Measurements from ENCODE around the gene BOC.

BOC gene

DNA sequence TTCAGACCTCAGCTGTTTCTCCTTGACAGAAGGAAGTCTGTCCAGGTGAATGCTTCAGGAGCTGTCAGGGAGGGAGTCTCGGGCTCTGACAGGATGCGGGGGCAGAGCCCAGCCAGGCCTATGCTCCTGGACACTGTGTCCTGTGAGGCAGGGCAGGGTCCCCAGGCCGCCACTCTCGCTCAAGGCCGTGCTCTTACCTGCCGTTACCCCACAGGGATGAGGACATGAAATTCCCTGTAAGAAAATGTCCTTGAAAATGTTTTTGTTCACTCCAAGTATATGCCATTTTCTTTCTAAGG lies 63.9 kb downstream of the BOC start:
- Histone ChIP-seq H3K79me2 (no peaks in the 10 kb centered on the region), H3K4me1 (no peaks in the 10 kb centered on the region), H3K9me3 (ENCODE audit: control insufficient read depth, low read length) (no peaks in the 10 kb centered on the region), H3K4me2 (ENCODE audit: low read length) (no peak overlapping the region), H3K4me3 (ENCODE audit: low read depth, low read length) (no peak overlapping the region), H2AFZ (no peak overlapping the region), H3K9ac (no peak overlapping the region), H3K27me3 (ENCODE audit: control insufficient read depth, insufficient read depth, low read length) (no peaks in the 10 kb centered on the region), H3K27ac (no peak overlapping the region), H3K36me3 (ENCODE audit: control insufficient read depth, insufficient read depth, low read length) (no peaks in the 10 kb centered on the region)
- TF ChIP-seq, protein P1, sequence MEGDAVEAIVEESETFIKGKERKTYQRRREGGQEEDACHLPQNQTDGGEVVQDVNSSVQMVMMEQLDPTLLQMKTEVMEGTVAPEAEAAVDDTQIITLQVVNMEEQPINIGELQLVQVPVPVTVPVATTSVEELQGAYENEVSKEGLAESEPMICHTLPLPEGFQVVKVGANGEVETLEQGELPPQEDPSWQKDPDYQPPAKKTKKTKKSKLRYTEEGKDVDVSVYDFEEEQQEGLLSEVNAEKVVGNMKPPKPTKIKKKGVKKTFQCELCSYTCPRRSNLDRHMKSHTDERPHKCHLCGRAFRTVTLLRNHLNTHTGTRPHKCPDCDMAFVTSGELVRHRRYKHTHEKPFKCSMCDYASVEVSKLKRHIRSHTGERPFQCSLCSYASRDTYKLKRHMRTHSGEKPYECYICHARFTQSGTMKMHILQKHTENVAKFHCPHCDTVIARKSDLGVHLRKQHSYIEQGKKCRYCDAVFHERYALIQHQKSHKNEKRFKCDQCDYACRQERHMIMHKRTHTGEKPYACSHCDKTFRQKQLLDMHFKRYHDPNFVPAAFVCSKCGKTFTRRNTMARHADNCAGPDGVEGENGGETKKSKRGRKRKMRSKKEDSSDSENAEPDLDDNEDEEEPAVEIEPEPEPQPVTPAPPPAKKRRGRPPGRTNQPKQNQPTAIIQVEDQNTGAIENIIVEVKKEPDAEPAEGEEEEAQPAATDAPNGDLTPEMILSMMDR (IDR thresholded peaks at IDR 0.05), result no peak

DNA sequence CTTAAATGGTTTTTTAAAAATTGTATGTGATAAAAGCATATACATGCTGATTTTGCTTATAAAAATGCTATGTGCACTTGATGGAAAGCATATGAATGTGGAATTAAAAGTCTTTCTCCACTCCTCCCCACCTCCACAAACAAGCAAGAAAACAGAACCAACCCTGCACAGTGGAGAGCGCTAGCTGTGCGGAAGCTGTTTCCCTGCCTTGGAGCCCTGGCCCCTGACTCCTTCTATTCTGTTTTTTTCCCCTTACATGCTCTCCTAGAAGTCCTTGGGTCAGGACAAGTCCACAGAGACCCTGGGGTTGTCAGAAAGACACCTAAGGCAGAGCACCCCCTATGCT lies 64.2 kb downstream of the BOC start:
- no peak overlapping the region for H3K4me3 ChIP-seq (ENCODE audit: low read depth, low read length)

DNA sequence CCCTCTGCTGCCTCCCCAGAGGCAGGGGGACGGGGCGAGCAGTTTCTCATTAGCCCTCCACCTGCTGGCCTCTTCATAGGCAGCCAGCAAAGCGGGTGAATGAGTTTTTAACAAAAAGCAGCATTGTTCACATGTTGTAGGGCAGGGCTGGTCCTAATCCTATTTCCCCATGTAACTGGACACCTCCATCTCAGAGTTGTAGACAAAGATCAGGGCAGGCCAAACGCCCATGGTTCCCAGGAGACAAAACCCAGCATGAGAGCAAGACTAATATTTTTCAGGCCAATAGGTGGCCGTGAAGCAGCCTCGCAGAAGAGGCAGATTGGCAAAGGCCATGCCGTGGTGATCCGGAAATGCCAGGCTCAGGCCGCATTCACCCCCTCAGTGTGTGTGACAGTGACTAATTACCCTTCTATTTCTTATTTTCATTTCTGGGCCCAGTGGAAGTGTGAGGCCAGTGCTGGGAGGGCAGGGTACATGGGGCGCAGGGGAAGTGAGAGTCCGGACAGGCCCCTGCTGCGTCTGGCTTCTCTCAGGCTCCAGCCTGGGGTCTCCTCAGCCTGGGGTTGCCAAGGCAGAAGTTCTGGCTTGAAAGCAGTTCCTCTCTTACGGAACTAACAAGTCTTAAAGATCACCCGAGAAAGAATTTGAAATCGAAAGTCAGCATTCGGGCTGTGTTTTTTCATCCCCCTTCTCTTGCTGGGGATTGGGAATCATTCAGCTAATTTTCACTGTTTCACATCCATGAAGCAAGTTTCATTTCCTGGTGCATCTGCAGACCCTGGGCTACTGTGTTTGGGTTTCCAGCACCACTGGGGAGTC lies 64.8 kb downstream of the BOC start:
- peak overlapping the region; percentile 24 for H2AFZ ChIP-seq
- no peaks in the 10 kb centered on the region for H3K4me1 ChIP-seq
- TF ChIP-seq, protein P1 (IDR thresholded peaks at IDR 0.05), result no peak
- H3K9me3 ChIP-seq (ENCODE audit: control insufficient read depth, low read length), result no peaks in the 10 kb centered on the region
- no peaks in the 10 kb centered on the region for H3K36me3 ChIP-seq (ENCODE audit: control insufficient read depth, insufficient read depth, low read length)
- H3K27me3 ChIP-seq (ENCODE audit: control insufficient read depth, insufficient read depth, low read length), result no peaks in the 10 kb centered on the region
- H3K27ac ChIP-seq, result peak overlapping the region; percentile 2
- no peaks in the 10 kb centered on the region for H3K79me2 ChIP-seq
- no peak overlapping the region for H3K4me3 ChIP-seq (ENCODE audit: low read depth, low read length)
- no peak overlapping the region for H3K4me2 ChIP-seq (ENCODE audit: low read length)
- no peak overlapping the region for H3K9ac ChIP-seq

More for the DNA sequence above, 64.2 kb downstream of the BOC start:
- Histone ChIP-seq H3K27me3 (ENCODE audit: control insufficient read depth, insufficient read depth, low read length) (no peaks in the 10 kb centered on the region), H3K79me2 (no peaks in the 10 kb centered on the region), H3K4me1 (no peaks in the 10 kb centered on the region), H3K36me3 (ENCODE audit: control insufficient read depth, insufficient read depth, low read length) (no peaks in the 10 kb centered on the region), H3K4me2 (ENCODE audit: low read length) (no peak overlapping the region), H3K9me3 (ENCODE audit: control insufficient read depth, low read length) (no peaks in the 10 kb centered on the region), H3K27ac (no peak overlapping the region), H3K9ac (no peak overlapping the region), H2AFZ (no peak overlapping the region)
- TF ChIP-seq, protein P1 (IDR thresholded peaks at IDR 0.05), result no peak

DNA sequence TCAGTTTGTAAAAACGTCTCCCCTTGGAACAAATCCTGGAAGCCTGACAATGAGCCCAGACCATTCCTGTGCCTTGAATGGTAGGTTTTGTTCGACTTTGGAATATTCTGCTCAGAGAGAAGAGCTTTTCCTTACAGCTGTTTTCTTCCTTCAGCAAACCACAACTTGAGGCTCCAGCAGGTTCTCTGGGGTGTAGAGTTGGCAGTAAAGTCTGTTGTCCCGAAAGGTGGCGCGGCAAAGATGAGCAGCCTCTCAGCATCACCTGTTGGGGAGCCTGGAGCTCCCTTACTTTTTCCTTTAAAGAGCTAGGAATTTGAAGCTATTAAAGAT lies 65.4 kb downstream of the BOC start:
- Histone ChIP-seq H3K9me3 (ENCODE audit: control insufficient read depth, low read length) (no peaks in the 10 kb centered on the region), H3K9ac (no peak overlapping the region), H3K27ac (peak overlapping the region; percentile 2), H3K36me3 (ENCODE audit: control insufficient read depth, insufficient read depth, low read length) (no peaks in the 10 kb centered on the region), H3K4me1 (no peaks in the 10 kb centered on the region), H2AFZ (no peak overlapping the region), H3K79me2 (no peaks in the 10 kb centered on the region), H3K27me3 (ENCODE audit: control insufficient read depth, insufficient read depth, low read length) (no peaks in the 10 kb centered on the region), H3K4me2 (ENCODE audit: low read length) (no peak overlapping the region), H3K4me3 (ENCODE audit: low read depth, low read length) (no peak overlapping the region)
- TF ChIP-seq, protein P1 (IDR thresholded peaks at IDR 0.05), result no peak

DNA sequence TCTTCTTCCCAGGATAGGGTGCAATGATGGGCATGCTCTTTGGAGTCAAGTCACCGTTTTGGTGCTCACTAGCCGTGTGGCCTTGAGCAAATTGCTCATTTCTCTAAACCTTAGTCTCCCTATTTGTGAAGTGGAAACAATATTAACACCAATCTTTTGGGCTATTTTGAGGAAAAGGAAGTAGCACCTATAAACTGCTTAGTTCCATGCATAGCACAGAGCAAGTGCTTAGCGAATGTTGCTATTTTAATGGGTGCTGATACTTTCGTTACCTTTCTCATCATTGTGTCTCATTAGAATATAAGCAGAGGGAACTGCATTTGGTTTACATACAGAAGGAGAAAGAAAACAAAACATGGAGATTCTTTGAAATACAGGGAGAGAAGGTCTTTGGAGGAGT lies 66.1 kb downstream of the BOC start:
- Histone ChIP-seq H3K4me2 (ENCODE audit: low read length) (no peak overlapping the region), H3K79me2 (no peaks in the 10 kb centered on the region), H2AFZ (no peak overlapping the region), H3K4me1 (no peaks in the 10 kb centered on the region), H3K4me3 (ENCODE audit: low read depth, low read length) (no peak overlapping the region), H3K27me3 (ENCODE audit: control insufficient read depth, insufficient read depth, low read length) (no peaks in the 10 kb centered on the region), H3K9ac (no peak overlapping the region), H3K36me3 (ENCODE audit: control insufficient read depth, insufficient read depth, low read length) (no peaks in the 10 kb centered on the region), H3K27ac (no peak overlapping the region), H3K9me3 (ENCODE audit: control insufficient read depth, low read length) (no peaks in the 10 kb centered on the region)
- TF ChIP-seq, protein P1 (IDR thresholded peaks at IDR 0.05), result no peak
